ENCODE measurements around the gene OR1K1. TPM values are rescaled to one million over a fixed set of nuclear protein-coding genes. Genes with fewer than 3 reads are reported as not detected.
"Not testable (repeated sequence)": the region's sequence is repeated elsewhere in the genome, so short reads cannot be mapped to it uniquely, and the experiment has no call there.

OR1K1 gene
- total RNA-seq, 1 experiment from 2014 or later: not detected

- DNase-seq (ENCODE audit: low read depth): no peak
Measured at GRCh38 chr9:122812736-122813135, 12.8 kb downstream of the OR1K1 start.

- no peak for DNase-seq (ENCODE audit: low read depth)
Measured at GRCh38 chr9:122814545-122814944, 14.6 kb downstream of the OR1K1 start.

GRCh38 chr9:122815544-122815943 is 15.6 kb downstream of the OR1K1 start:
- DNase-seq (ENCODE audit: low read depth): no peak

- no peak for DNase-seq (ENCODE audit: low read depth)
Measured at GRCh38 chr9:122816163-122816867, 16.4 kb downstream of the OR1K1 start.

DNA sequence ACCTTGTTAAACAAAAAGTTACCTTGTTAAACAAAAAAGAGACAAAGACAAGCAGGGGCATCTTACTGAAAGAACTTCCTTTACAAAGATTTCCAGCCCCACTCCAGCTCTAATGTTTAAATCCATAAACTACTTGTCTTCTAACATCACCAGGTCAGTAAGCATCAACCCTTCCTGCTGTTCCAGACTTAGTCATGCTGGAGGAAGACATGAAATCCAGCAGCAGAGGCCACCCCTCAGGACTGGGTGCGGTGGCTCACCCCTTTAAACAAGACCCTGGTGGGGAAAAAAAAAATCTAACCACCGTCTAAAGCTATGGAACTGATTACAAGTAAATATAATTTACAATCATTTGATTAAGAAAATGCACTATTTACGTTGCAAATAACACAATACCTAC is 19.4 kb downstream of the OR1K1 start:
- DNase-seq (ENCODE audit: low read depth): no peak

GRCh38 chr9:122819791-122820489 is 20.0 kb downstream of the OR1K1 start:
- no peak for DNase-seq (ENCODE audit: low read depth)

- no peak for DNase-seq (ENCODE audit: low read depth)
Measured at GRCh38 chr9:122820490-122820845, 20.5 kb downstream of the OR1K1 start.

DNA sequence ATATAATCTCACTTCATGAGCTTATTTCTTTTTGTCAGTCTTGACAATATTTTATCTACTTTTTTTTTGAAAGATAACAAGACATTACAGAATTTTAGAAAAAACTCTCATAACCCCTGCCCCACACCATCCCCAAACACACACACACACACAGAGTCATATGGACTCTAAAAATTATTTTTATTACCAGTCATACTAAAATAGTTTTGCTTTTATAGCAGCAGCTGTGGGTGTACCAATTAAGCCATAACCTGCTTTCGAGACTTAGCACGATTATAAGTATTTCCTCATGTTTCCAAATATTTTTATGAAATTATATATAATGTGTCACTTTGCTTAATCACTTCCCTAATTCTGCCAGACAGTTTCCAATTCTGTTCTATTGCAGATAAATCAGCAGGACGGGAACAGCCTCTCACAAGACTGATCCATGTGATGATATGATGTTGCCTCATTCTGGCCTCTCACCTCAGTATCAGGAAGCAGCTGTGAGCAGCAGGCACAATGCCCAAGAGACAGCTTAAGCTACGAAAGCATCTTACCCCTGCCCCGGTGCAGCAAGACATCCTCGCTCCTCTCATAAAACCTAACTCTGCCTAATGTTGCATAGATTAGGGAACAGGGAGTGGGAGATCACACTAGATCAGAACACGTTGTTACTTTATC is 21.5 kb downstream of the OR1K1 start:
- no peak for DNase-seq (ENCODE audit: low read depth)

GRCh38 chr9:122822056-122822455 is 22.1 kb downstream of the OR1K1 start:
- DNase-seq (ENCODE audit: low read depth): no peak

GRCh38 chr9:122822938-122823337 is 23.0 kb downstream of the OR1K1 start:
- no peak for DNase-seq (ENCODE audit: low read depth)

GRCh38 chr9:122827761-122828093 is 27.8 kb downstream of the OR1K1 start:
- DNase-seq (ENCODE audit: low read depth): peak; percentile 27

- not testable (repeated sequence) for DNase-seq (ENCODE audit: low read depth)
Measured at GRCh38 chr9:122828965-122829284, 29.0 kb downstream of the OR1K1 start.

DNA sequence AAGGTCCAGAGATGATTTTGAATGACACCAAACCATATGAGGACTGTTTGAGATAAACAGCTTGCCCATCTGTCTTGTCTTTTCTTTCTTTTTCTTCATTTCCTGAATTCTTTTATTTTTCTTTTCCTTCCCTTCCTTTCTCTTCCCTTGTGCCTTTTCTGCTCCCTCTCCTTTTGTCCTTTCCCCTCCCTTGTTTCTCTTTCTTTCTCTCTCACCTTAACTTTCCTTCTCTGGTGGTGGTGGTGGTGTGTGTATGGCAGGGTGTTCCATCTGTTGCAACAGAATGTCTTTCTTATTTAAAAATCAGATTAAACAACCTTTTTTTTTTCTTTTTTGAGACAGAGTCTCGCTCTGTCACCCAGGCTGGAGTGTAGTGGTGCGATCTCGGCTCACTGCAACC is 32.3 kb downstream of the OR1K1 start:
- no peak for DNase-seq (ENCODE audit: low read depth)

- peak; percentile 28 for DNase-seq (ENCODE audit: low read depth)
Measured at GRCh38 chr9:122835313-122835731, 35.4 kb downstream of the OR1K1 start.

DNA sequence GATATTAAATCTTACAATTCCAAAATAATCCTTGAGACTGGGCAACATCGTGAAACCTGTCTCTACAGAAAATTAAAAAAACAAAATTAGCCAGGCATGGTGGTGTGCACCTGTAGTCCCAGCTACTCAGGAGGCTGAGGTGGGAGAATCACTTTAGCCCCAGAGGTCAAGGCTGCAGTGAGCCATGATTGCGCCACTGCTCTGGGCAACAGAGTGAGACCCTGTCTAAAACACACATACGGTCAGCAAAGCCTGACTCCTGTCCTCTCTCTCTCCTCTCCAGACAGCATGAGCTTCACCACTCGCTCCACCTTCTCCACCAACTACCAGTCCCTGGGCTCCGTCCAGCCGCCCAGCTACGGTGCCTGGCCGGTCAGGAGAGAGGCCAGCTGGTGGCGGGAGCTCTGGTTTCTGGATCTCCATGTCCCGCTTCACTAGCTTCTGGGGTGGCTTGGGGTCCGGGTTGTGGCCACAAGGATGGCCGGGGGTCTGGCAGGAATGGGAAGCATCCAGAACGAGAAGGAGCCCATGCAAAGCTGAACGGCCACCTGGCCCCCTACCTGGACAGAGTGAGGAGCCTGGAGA is 37.4 kb downstream of the OR1K1 start:
- no peak for DNase-seq (ENCODE audit: low read depth)

GRCh38 chr9:122838441-122838840 is 38.5 kb downstream of the OR1K1 start:
- DNase-seq (ENCODE audit: low read depth): not testable (repeated sequence)

DNA sequence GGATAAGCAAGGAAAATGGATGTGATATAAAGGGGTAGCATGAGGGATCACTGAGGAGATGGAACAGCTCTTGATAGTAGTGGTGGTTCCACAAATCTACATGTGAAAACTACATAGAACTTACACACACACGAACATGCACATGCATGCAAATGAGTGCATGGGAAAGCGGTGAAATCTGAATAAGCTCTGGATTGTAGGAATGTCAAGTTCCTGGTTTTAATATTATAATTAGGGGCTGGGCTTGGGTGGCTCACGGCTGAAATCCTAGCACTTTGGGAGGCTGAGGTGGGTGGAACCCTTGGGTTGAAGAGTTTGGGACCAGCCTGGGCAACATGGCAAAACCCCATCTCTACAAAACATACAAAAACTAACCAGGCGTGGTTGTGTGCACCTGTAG is 41.6 kb downstream of the OR1K1 start:
- DNase-seq (ENCODE audit: low read depth): no peak

DNA sequence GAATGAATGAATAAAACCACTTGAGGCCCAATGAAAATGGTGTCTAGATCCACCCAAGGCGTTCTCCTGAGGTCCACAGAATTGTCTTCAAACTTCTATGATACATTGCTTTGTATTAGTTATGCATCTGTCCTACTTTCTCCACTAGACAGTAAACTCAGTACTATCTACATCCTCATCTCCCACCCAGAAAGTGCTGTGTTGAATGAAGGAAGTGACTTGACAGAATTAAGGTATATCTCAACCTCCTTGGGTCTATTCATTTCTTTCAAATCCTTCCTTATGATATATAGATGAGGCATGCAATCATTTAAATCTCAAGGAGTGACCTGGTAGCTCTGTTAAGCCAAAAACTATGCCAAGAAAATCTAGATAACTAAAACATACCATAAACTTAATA is 44.2 kb downstream of the OR1K1 start:
- DNase-seq (ENCODE audit: low read depth): no peak

DNA sequence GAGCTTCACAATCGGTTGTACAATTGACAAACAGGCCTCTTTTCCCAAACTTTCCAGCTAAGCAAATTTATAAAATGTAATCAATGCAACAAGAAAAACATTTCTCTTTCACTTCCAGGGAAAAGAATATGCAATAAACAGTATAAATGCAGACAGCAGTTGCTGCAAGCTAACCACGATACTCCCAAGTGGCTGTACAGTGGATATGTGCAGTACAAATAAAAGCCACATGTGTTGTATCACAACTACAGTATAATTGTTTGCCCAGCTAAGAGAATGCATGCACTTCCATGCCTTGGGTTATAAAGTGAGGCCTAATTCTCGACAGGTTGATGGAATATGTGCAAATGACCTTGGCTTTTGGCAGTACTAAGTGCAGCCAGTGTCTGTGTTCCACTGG is 45.2 kb downstream of the OR1K1 start:
- no peak for DNase-seq (ENCODE audit: low read depth)

- no peak for DNase-seq (ENCODE audit: low read depth)
Measured at GRCh38 chr9:122846371-122846940, 46.5 kb downstream of the OR1K1 start.

DNA sequence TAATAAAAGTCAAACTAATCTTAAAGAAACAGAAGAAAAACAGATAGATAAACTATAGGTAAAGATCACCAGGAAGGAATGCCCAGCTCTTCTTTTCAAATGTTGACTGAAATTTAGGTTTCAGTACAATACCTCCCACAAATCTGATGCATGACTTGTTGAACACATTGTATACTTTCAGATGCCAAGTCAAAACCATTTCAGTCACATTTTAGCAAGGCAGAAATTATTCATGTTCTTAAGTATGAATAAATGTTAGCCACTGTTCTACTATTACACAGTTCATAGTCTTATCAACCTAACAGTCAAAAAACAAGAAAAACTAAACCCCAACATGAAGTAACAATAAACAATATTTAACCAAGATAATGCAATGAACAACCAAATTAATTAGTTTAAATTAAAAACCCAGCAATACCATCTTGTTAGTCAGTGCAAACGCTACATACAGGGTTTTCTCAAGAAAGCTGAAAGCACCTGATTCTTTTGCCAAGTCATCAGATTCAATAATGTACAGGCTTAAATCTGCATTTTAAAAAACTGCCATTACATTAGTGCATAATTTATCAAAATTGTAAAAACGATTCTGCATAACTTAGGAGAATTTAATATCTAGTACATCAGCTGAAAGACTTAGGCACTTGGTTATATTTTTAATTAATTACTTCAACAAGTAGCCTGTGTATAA is 48.5 kb downstream of the OR1K1 start:
- DNase-seq (ENCODE audit: low read depth): no peak

Data from RPMI7951 (cell line).